Measurements from ENCODE around the gene ARHGAP29. TPM values are rescaled to one million over a fixed set of nuclear protein-coding genes. Genes with fewer than 3 reads are reported as not detected.

ARHGAP29 gene
- total RNA-seq, 1 experiment from 2014 or later = 46.7 TPM

GRCh38 chr1:94247138-94248094, 10.0 kb upstream of the ARHGAP29 start:
- peak; percentile 72 for DNase-seq (ENCODE audit: unreplicated experiment)
- Mint-ChIP-seq H3K4me1 (ENCODE audit: insufficient read depth, unreplicated experiment) (peaks cover 23% of the 10 kb centered on the region), H3K27me3 (ENCODE audit: insufficient read depth, unreplicated experiment) (no peaks in the 10 kb centered on the region), H3K27ac (ENCODE audit: low read depth, unreplicated experiment) (peak overlapping the region; percentile 77), H3K36me3 (ENCODE audit: insufficient read depth, unreplicated experiment) (peaks cover 7% of the 10 kb centered on the region), H3K9me3 (ENCODE audit: unreplicated experiment) (no peaks in the 10 kb centered on the region), H3K4me3 (ENCODE audit: unreplicated experiment) (peak overlapping the region; percentile 82)
- CTCF ChIA-PET = interaction anchor here (0.7 to 4.4 kb wide), 8 partner anchors 10 to 221 kb away, joined by 3 to 22 read pairs (median 4); partner anchors contain the start of gene ARHGAP29
- no peak for TF ChIP-seq CTCF (IDR thresholded peaks at IDR 0.05; ENCODE audit: unreplicated experiment)
- no TSS peak for BruUV-seq (replicated peaks)
- POLR2A ChIA-PET = interaction anchor here (0.6 to 5.2 kb wide), 19 partner anchors 8 to 184 kb away, joined by 3 to 69 read pairs (median 4); partner anchors contain the start of gene ARHGAP29
- intact Hi-C loops (cut with micrococcal nuclease) = loop anchor here (1.0 kb wide), 1 partner anchor 79 kb away; no protein-coding TSS in a partner anchor

- CTCF ChIA-PET = interaction anchor here (0.6 to 4.4 kb wide), 4 partner anchors 9 to 89 kb away, joined by 3 to 22 read pairs (median 4); partner anchors contain the start of gene ARHGAP29
- Mint-ChIP-seq H3K4me1 (ENCODE audit: insufficient read depth, unreplicated experiment) (peaks cover 23% of the 10 kb centered on the region), H3K9me3 (ENCODE audit: unreplicated experiment) (no peaks in the 10 kb centered on the region), H3K27me3 (ENCODE audit: insufficient read depth, unreplicated experiment) (no peaks in the 10 kb centered on the region), H3K4me3 (ENCODE audit: unreplicated experiment) (peak overlapping the region; percentile 82), H3K36me3 (ENCODE audit: insufficient read depth, unreplicated experiment) (peaks cover 7% of the 10 kb centered on the region), H3K27ac (ENCODE audit: low read depth, unreplicated experiment) (peak overlapping the region; percentile 77)
- no TSS peak for BruUV-seq (replicated peaks)
- intact Hi-C loops (cut with micrococcal nuclease) = loop anchor here (1.0 kb wide), 1 partner anchor 80 kb away; no protein-coding TSS in a partner anchor
- POLR2A ChIA-PET = interaction anchor here (0.5 to 5.2 kb wide), 10 partner anchors 9 to 183 kb away, joined by 3 to 69 read pairs (median 4); partner anchors contain the start of gene ARHGAP29
- no peak for TF ChIP-seq CTCF (IDR thresholded peaks at IDR 0.05; ENCODE audit: unreplicated experiment)
- no peak for DNase-seq (ENCODE audit: unreplicated experiment)
These were observed 9.3 kb upstream of the ARHGAP29 start for GRCh38 chr1:94246692-94247137.

GRCh38 chr1:94245747-94246438, 8.5 kb upstream of the ARHGAP29 start:
- peak overlapping the region; percentile 77 for H3K27ac Mint-ChIP-seq (ENCODE audit: low read depth, unreplicated experiment)
- peaks cover 23% of the 10 kb centered on the region for H3K4me1 Mint-ChIP-seq (ENCODE audit: insufficient read depth, unreplicated experiment)
- CTCF ChIA-PET = interaction anchor here (0.6 to 4.4 kb wide), 5 partner anchors 9 to 183 kb away, joined by 3 to 22 read pairs (median 4); partner anchors contain the start of gene ARHGAP29
- intact Hi-C loops (cut with micrococcal nuclease) = no loop called here
- H3K36me3 Mint-ChIP-seq (ENCODE audit: insufficient read depth, unreplicated experiment) = peaks cover 7% of the 10 kb centered on the region
- DNase-seq (ENCODE audit: unreplicated experiment) = no peak
- H3K4me3 Mint-ChIP-seq (ENCODE audit: unreplicated experiment) = peak overlapping the region; percentile 82
- H3K9me3 Mint-ChIP-seq (ENCODE audit: unreplicated experiment) = no peaks in the 10 kb centered on the region
- H3K27me3 Mint-ChIP-seq (ENCODE audit: insufficient read depth, unreplicated experiment) = no peaks in the 10 kb centered on the region
- BruUV-seq (replicated peaks) = TSS peak; percentile 43
- POLR2A ChIA-PET = interaction anchor here (0.5 to 5.2 kb wide), 7 partner anchors 10 to 175 kb away, joined by 3 to 69 read pairs (median 4); partner anchors contain the start of gene ARHGAP29
- TF ChIP-seq CTCF (IDR thresholded peaks at IDR 0.05; ENCODE audit: unreplicated experiment) = no peak
